ENCODE data around the gene MARCHF2. TPM values are rescaled to one million over a fixed set of nuclear protein-coding genes. Genes with fewer than 3 reads are reported as not detected.

Gene MARCHF2
- total RNA-seq, 5 donors from 2014 or later (not counting 1 experiment from before 2014, with no cell fraction given) = 20.6 to 40.7 (median 35.6) TPM

DNA sequence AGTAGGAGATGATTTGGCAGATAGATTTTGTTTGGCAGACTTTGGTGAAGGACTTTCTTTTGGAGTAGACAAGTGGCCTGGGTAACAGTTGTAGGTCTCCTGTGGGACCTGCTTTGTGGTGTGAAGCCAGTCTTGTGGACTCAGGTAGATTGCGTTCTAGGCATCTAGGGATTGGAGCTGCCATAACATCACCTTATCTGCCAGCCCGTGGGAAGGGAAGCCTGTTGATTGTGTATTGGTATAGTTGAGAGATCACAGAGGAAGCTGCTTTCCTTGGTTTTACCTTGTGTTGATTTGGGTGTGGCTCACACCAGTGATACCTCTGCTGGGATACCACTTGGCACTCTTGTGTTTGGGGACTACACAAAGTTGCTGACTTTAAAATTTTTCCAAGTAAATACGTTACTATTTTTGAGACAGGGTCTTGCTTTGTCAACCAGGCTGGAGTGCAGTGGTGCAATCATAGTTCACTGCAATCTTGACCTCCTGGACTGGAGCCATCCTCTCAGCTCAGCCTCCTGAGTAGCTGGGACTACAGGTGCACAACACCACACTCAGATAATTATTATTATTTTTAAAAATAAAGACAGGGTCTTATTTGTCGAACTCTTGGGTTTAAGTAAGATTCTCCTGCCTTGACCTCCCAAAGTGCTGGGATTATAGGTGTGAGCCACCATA is 39.5 kb downstream of the MARCHF2 start:
- no peak overlapping the region for H3K27ac ChIP-seq (ENCODE audit: low read length)
- Mint-ChIP-seq H3K4me3 (peak overlapping the region; percentile 18 to 65 (median 22)), H3K36me3 (peaks cover 27% of the 10 kb centered on the region), H3K27me3 (no peaks in the 10 kb centered on the region), H3K4me1 (peaks cover 83 to 92% (median 88%) of the 10 kb centered on the region in 3 donors), H3K27ac (peak overlapping the region; percentile 53 to 70), H3K9me3 (no peaks in the 10 kb centered on the region)
- peaks cover 29 to 67% of the 10 kb centered on the region in 2 experiments for H3K4me1 ChIP-seq (ENCODE audit: control insufficient read depth in 1 of 2, extremely low read depth in 1 of 2, insufficient read depth in 2 of 2, low read length in 2 of 2)
- H3K27me3 ChIP-seq (replicated peaks in 1 of 2; ENCODE audit: control insufficient read depth in 2 of 2, extremely low read depth in 1 of 2, insufficient read depth in 2 of 2, low read length in 1 of 2) = no peaks in the 10 kb centered on the region
- POLR2A ChIA-PET = no interaction called here
- no peak for ATAC-seq (replicated peaks in 1 of 4)
- H3K9me3 ChIP-seq = no peaks in the 10 kb centered on the region
- no peak for DNase-seq
- H3K4me3 ChIP-seq (ENCODE audit: control insufficient read depth in 1 of 2, extremely low read depth in 1 of 2, low read length in 1 of 2) = no peak overlapping the region
- 56% methylated on average over 3 of the region's 4 CpGs for WGBS (ENCODE audit: insufficient coverage)
- CTCF ChIA-PET = interaction anchor here in 1 of 2 donors (0.6 kb wide), 1 partner anchor 71 kb away, joined by 3 read pairs; no protein-coding TSS in a partner anchor
- H3K36me3 ChIP-seq (ENCODE audit: control insufficient read depth in 2 of 2, extremely low read depth in 1 of 2, insufficient read depth in 1 of 2, low read length in 1 of 2) = peaks cover 0 to 37% of the 10 kb centered on the region in 2 donors

GRCh38 chr19:8453616-8454015 is 40.5 kb downstream of the MARCHF2 start:
- ChIA-PET CTCF (interaction anchor here (0.6 to 0.7 kb wide), 2 partner anchors 15 to 22 kb away, joined by 3 to 5 read pairs; no protein-coding TSS in a partner anchor), POLR2A (interaction anchor here in 1 of 2 donors (0.6 kb wide), 1 partner anchor 63 kb away, joined by 6 read pairs; the partner anchor contains the start of gene RAB11B)
- H3K4me3 ChIP-seq (ENCODE audit: control insufficient read depth in 1 of 2, extremely low read depth in 1 of 2, low read length in 1 of 2) = no peak overlapping the region
- Mint-ChIP-seq H3K4me1 (peaks cover 83 to 95% (median 92%) of the 10 kb centered on the region in 3 donors), H3K36me3 (peaks cover 26% of the 10 kb centered on the region), H3K4me3 (peak overlapping the region in 2 of 3 donors; percentile 39 to 51), H3K27me3 (no peaks in the 10 kb centered on the region), H3K9me3 (no peaks in the 10 kb centered on the region), H3K27ac (no peak overlapping the region)
- peaks cover 0 to 41% of the 10 kb centered on the region in 2 donors for H3K36me3 ChIP-seq (ENCODE audit: control insufficient read depth in 2 of 2, extremely low read depth in 1 of 2, insufficient read depth in 1 of 2, low read length in 1 of 2)
- ATAC-seq (replicated peaks in 1 of 4) (no peak), DNase-seq (no peak)
- no peaks in the 10 kb centered on the region for H3K27me3 ChIP-seq (replicated peaks in 1 of 2; ENCODE audit: control insufficient read depth in 2 of 2, extremely low read depth in 1 of 2, insufficient read depth in 2 of 2, low read length in 1 of 2)
- H3K27ac ChIP-seq (ENCODE audit: low read length) = no peak overlapping the region
- peaks cover 26 to 61% of the 10 kb centered on the region in 2 experiments for H3K4me1 ChIP-seq (ENCODE audit: control insufficient read depth in 1 of 2, extremely low read depth in 1 of 2, insufficient read depth in 2 of 2, low read length in 2 of 2)
- H3K9me3 ChIP-seq = no peaks in the 10 kb centered on the region
- WGBS (ENCODE audit: insufficient coverage) = 88% methylated on average over 5 of the region's 6 CpGs

DNA sequence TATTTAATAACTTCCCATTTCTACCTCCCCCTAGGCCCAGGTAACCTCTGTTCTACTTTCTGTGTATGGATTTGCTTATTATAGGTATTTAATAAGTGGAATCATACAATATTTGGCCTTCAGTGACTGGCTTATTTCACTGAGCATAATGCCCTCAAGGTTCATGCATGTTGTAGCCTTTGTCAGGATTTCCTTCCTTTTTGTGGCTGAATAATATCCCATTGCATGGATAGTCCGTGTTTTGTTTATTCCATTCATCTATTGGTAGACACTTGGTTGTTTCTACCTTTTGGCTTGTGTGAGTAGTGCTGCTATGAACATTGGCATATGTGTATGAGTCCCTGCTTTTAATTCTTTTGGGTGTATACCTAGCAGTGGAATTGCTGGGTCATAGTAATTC is 41.1 kb downstream of the MARCHF2 start:
- Mint-ChIP-seq H3K4me1 (peaks cover 83 to 95% (median 93%) of the 10 kb centered on the region in 3 donors), H3K4me3 (peak overlapping the region in 1 of 3 donors; percentile 51), H3K9me3 (no peaks in the 10 kb centered on the region), H3K27ac (no peak overlapping the region), H3K36me3 (peaks cover 26% of the 10 kb centered on the region), H3K27me3 (no peaks in the 10 kb centered on the region)
- Histone ChIP-seq H3K27ac (ENCODE audit: low read length) (no peak overlapping the region), H3K36me3 (ENCODE audit: control insufficient read depth in 2 of 2, extremely low read depth in 1 of 2, insufficient read depth in 1 of 2, low read length in 1 of 2) (peaks cover 0 to 41% of the 10 kb centered on the region in 2 donors), H3K27me3 (replicated peaks in 1 of 2; ENCODE audit: control insufficient read depth in 2 of 2, extremely low read depth in 1 of 2, insufficient read depth in 2 of 2, low read length in 1 of 2) (no peaks in the 10 kb centered on the region), H3K4me1 (ENCODE audit: control insufficient read depth in 1 of 2, extremely low read depth in 1 of 2, insufficient read depth in 2 of 2, low read length in 2 of 2) (peaks cover 22 to 60% of the 10 kb centered on the region in 2 experiments), H3K4me3 (ENCODE audit: control insufficient read depth in 1 of 2, extremely low read depth in 1 of 2, low read length in 1 of 2) (no peak overlapping the region), H3K9me3 (no peaks in the 10 kb centered on the region)
- POLR2A ChIA-PET = interaction anchor here (0.6 to 0.7 kb wide), 2 partner anchors 11 to 22 kb away, joined by 7 to 12 read pairs; no protein-coding TSS in a partner anchor
- DNase-seq (no peak), ATAC-seq (replicated peaks in 1 of 4) (no peak)
- CTCF ChIA-PET = no interaction called here
- WGBS (ENCODE audit: insufficient coverage) = no CpG with 5 or more reads among the region's 1 CpG

- no peak overlapping the region for H3K27ac ChIP-seq (ENCODE audit: low read length)
Measured at GRCh38 chr19:8455018-8455417, 41.9 kb downstream of the MARCHF2 start.

GRCh38 chr19:8456064-8456463 is 43.0 kb downstream of the MARCHF2 start:
- DNase-seq (no peak), ATAC-seq (replicated peaks in 1 of 4) (peak in 1 of 4 experiments; percentile 29)
- Histone ChIP-seq H3K9me3 (no peaks in the 10 kb centered on the region), H3K4me3 (ENCODE audit: control insufficient read depth in 1 of 2, extremely low read depth in 1 of 2, low read length in 1 of 2) (no peak overlapping the region), H3K36me3 (ENCODE audit: control insufficient read depth in 2 of 2, extremely low read depth in 1 of 2, insufficient read depth in 1 of 2, low read length in 1 of 2) (peaks cover 0 to 49% of the 10 kb centered on the region in 2 donors), H3K27ac (ENCODE audit: low read length) (no peak overlapping the region), H3K27me3 (replicated peaks in 1 of 2; ENCODE audit: control insufficient read depth in 2 of 2, extremely low read depth in 1 of 2, insufficient read depth in 2 of 2, low read length in 1 of 2) (no peaks in the 10 kb centered on the region), H3K4me1 (ENCODE audit: control insufficient read depth in 1 of 2, extremely low read depth in 1 of 2, insufficient read depth in 2 of 2, low read length in 2 of 2) (peaks cover 15 to 45% of the 10 kb centered on the region in 2 experiments)
- peaks cover 88 to 99% (median 97%) of the 10 kb centered on the region in 3 donors for H3K4me1 Mint-ChIP-seq
- no peaks in the 10 kb centered on the region for H3K9me3 Mint-ChIP-seq
- 89% methylated on average over 5 of the region's 7 CpGs for WGBS (ENCODE audit: insufficient coverage)
- peaks cover 33% of the 10 kb centered on the region for H3K36me3 Mint-ChIP-seq
- ChIA-PET POLR2A (interaction anchor here (0.6 to 1.1 kb wide), 5 partner anchors 9 to 1825 kb away, joined by 3 to 6 read pairs (median 4); no protein-coding TSS in a partner anchor), CTCF (interaction anchor here (0.5 to 1.3 kb wide), 2 partner anchors 12 to 104 kb away, joined by 3 to 7 read pairs; partner anchors contain the start of gene HNRNPM (in 1 of the 2))
- no peak overlapping the region for H3K4me3 Mint-ChIP-seq
- H3K27me3 Mint-ChIP-seq = no peaks in the 10 kb centered on the region
- no peak overlapping the region for H3K27ac Mint-ChIP-seq

More at GRCh38 chr19:8455018-8455417, 41.9 kb downstream of the MARCHF2 start:
- Histone ChIP-seq H3K9me3 (no peaks in the 10 kb centered on the region), H3K27me3 (replicated peaks in 1 of 2; ENCODE audit: control insufficient read depth in 2 of 2, extremely low read depth in 1 of 2, insufficient read depth in 2 of 2, low read length in 1 of 2) (no peaks in the 10 kb centered on the region), H3K4me1 (ENCODE audit: control insufficient read depth in 1 of 2, extremely low read depth in 1 of 2, insufficient read depth in 2 of 2, low read length in 2 of 2) (peaks cover 17 to 54% of the 10 kb centered on the region in 2 experiments), H3K36me3 (ENCODE audit: control insufficient read depth in 2 of 2, extremely low read depth in 1 of 2, insufficient read depth in 1 of 2, low read length in 1 of 2) (peaks cover 0 to 47% of the 10 kb centered on the region in 2 donors), H3K4me3 (ENCODE audit: control insufficient read depth in 1 of 2, extremely low read depth in 1 of 2, low read length in 1 of 2) (no peak overlapping the region)
- no CpG with 5 or more reads among the region's 5 CpGs for WGBS (ENCODE audit: insufficient coverage)
- H3K36me3 Mint-ChIP-seq = peaks cover 30% of the 10 kb centered on the region
- H3K27ac Mint-ChIP-seq = no peak overlapping the region
- peaks cover 84 to 98% (median 94%) of the 10 kb centered on the region in 3 donors for H3K4me1 Mint-ChIP-seq
- no peak for ATAC-seq (replicated peaks in 1 of 4)
- POLR2A ChIA-PET = interaction anchor here (0.6 to 0.7 kb wide), 2 partner anchors 10 to 21 kb away, joined by 7 to 12 read pairs; no protein-coding TSS in a partner anchor
- DNase-seq = no peak
- CTCF ChIA-PET = interaction anchor here in 1 of 2 donors (0.5 kb wide), 1 partner anchor 101 kb away, joined by 3 read pairs; no protein-coding TSS in a partner anchor
- no peaks in the 10 kb centered on the region for H3K9me3 Mint-ChIP-seq
- H3K4me3 Mint-ChIP-seq = peak overlapping the region in 1 of 3 donors; percentile 51
- H3K27me3 Mint-ChIP-seq = no peaks in the 10 kb centered on the region

DNA sequence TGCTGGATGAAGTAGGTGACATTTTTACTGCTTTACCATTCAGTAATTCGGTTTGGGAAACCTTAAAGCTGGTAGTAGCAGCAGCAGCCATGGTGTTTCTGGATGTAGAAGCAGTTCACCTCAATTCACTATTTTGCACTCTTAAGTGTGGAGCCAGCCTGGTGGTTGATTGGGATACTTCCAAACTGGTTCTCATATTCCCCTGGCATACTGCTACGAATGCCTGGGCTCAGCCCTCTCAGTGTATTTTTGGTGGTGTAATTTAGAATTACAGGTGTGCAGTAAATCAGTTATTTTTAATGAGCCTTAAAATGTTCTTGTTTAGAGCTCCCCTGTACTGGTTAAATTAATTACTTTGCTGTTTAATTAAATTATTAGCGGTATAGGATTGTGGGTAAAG is 44.1 kb downstream of the MARCHF2 start:
- Mint-ChIP-seq H3K4me3 (no peak overlapping the region), H3K9me3 (no peaks in the 10 kb centered on the region)
- 80% methylated on average over 1 of the region's 3 CpGs for WGBS (ENCODE audit: insufficient coverage)

More for the DNA sequence above, 44.1 kb downstream of the MARCHF2 start:
- H3K4me3 ChIP-seq (ENCODE audit: control insufficient read depth in 1 of 2, extremely low read depth in 1 of 2, low read length in 1 of 2) = no peak overlapping the region
- H3K9me3 ChIP-seq = no peaks in the 10 kb centered on the region
- Mint-ChIP-seq H3K36me3 (peaks cover 30% of the 10 kb centered on the region), H3K4me1 (peaks cover 84 to 97% (median 97%) of the 10 kb centered on the region in 3 donors), H3K27ac (no peak overlapping the region), H3K27me3 (no peaks in the 10 kb centered on the region)
- peaks cover 2 to 53% of the 10 kb centered on the region in 2 donors for H3K36me3 ChIP-seq (ENCODE audit: control insufficient read depth in 2 of 2, extremely low read depth in 1 of 2, insufficient read depth in 1 of 2, low read length in 1 of 2)
- ATAC-seq (replicated peaks in 1 of 4) = no peak
- POLR2A ChIA-PET = interaction anchor here in 1 of 2 donors (0.6 kb wide), 1 partner anchor 36 kb away, joined by 3 read pairs; no protein-coding TSS in a partner anchor
- DNase-seq = no peak
- H3K4me1 ChIP-seq (ENCODE audit: control insufficient read depth in 1 of 2, extremely low read depth in 1 of 2, insufficient read depth in 2 of 2, low read length in 2 of 2) = peaks cover 8 to 39% of the 10 kb centered on the region in 2 experiments
- H3K27ac ChIP-seq (ENCODE audit: low read length) = no peak overlapping the region
- CTCF ChIA-PET = interaction anchor here in 1 of 2 donors (0.8 to 1.0 kb wide), 2 partner anchors 30 to 44 kb away, joined by 3 read pairs; partner anchors contain the start of gene MARCHF2
- H3K27me3 ChIP-seq (replicated peaks in 1 of 2; ENCODE audit: control insufficient read depth in 2 of 2, extremely low read depth in 1 of 2, insufficient read depth in 2 of 2, low read length in 1 of 2) = no peaks in the 10 kb centered on the region
